HepG2 (cell line): ENCODE measurements around the gene USB1. TPM values are rescaled to one million over a fixed set of nuclear protein-coding genes. Genes with fewer than 3 reads are reported as not detected.

Source experiments
- ATM ChIP-seq: fragments of 450-650 bp; IDR thresholded peaks from 2 replicates; pipeline ENCODE4 v1.7.1; 2017; ENCODE audit warnings: mild to moderate bottlenecking, borderline replicate concordance
- CENPBD1 ChIP-seq: sonication (generic); formaldehyde crosslinking; IDR thresholded peaks from 2 replicates; pipeline ENCODE4 v1.8.0; 2022; ENCODE audit warnings: missing genetic modification reagents, low read depth, mild to moderate bottlenecking, borderline replicate concordance
- CHD2 ChIP-seq: IDR thresholded peaks from 2 replicates; pipeline ENCODE4 v1.6.1; 2011; ENCODE audit warnings: low read depth, low read length, improper control_type of control experiment
- ELF3 ChIP-seq: IDR thresholded peaks from 2 replicates; pipeline ENCODE4 v1.6.1; 2016; ENCODE audit warnings: missing genetic modification reagents, missing compliant biosample characterization
- FLYWCH1 ChIP-seq: sonication (generic); formaldehyde crosslinking; IDR thresholded peaks from 2 replicates; pipeline ENCODE4 v1.8.1; 2023; ENCODE audit warnings: mild to moderate bottlenecking, missing genetic modification reagents
- HNF4A ChIP-seq: sonication (generic); formaldehyde crosslinking; IDR thresholded peaks from 2 replicates; pipeline ENCODE4 v1.4.0; 2020; ENCODE audit warnings: missing genetic modification reagents
- ISX ChIP-seq: sonication (generic); formaldehyde crosslinking; conservative IDR thresholded peaks from 2 replicates; pipeline ENCODE4 v1.5.0; 2020; ENCODE audit warnings: missing genetic modification reagents
- MBD4 ChIP-seq: IDR thresholded peaks from 2 replicates; pipeline ENCODE4 v1.6.1; 2012; ENCODE audit warnings: low read length, inconsistent platforms, borderline replicate concordance
- MIXL1 ChIP-seq: IDR thresholded peaks from 2 replicates; pipeline ENCODE4 v1.6.1; 2016
- MTA3 ChIP-seq: sonication (generic); formaldehyde crosslinking; IDR thresholded peaks from 2 replicates; pipeline ENCODE4 v1.4.0; 2020; ENCODE audit warnings: missing genetic modification reagents
- PHF8 ChIP-seq: sonication (generic); formaldehyde crosslinking; IDR thresholded peaks from 2 replicates; pipeline ENCODE4 v1.5.0; 2020; ENCODE audit warnings: missing genetic modification reagents
- POLR2A ChIP-seq, 2 experiments: IDR thresholded peaks; 2 replicates each; pipeline ENCODE4 v1.6.1; 2011; ENCODE audit warnings: low read depth in 2 of 2, low read length in 2 of 2, mild to moderate bottlenecking in 1 of 2, moderate library complexity in 1 of 2; ENCODE audit not compliant: insufficient read depth in 1 of 2
- RBFOX2 ChIP-seq: fragments of 200-400 bp; formaldehyde crosslinking; IDR thresholded peaks from 2 replicates; pipeline ENCODE4 v1.6.1; 2017; ENCODE audit warnings: low read depth, mild to moderate bottlenecking, low read length
- TCF7 ChIP-seq: sonication (generic); IDR thresholded peaks from 2 replicates; pipeline ENCODE4 v1.6.1; 2016; ENCODE audit warnings: antibody characterized with exemption, low read depth
- U2AF1 ChIP-seq: fragments of 200-400 bp; formaldehyde crosslinking; optimal IDR thresholded peaks from 2 replicates; pipeline ENCODE3; 2017; ENCODE audit warnings: mild to moderate bottlenecking, low read depth, low read length
- ZBTB38 ChIP-seq: sonication (generic); formaldehyde crosslinking; IDR thresholded peaks from 2 replicates; pipeline ENCODE4 v1.5.1; 2020; ENCODE audit warnings: mild to moderate bottlenecking, missing genetic modification reagents
- ZMYM2 ChIP-seq: sonication (generic); formaldehyde crosslinking; IDR thresholded peaks from 2 replicates; pipeline ENCODE4 v1.8.0; 2022; ENCODE audit warnings: mild to moderate bottlenecking, missing genetic modification reagents
- ZNF431 ChIP-seq: sonication (generic); formaldehyde crosslinking; IDR thresholded peaks from 2 replicates; pipeline ENCODE4 v1.9.0; 2022; ENCODE audit warnings: missing genetic modification reagents, low read depth, mild to moderate bottlenecking, borderline replicate concordance
- ZNF512 ChIP-seq: sonication (generic); formaldehyde crosslinking; IDR thresholded peaks from 2 replicates; pipeline ENCODE4 v1.4.0; 2020; ENCODE audit warnings: mild to moderate bottlenecking, missing genetic modification reagents
- ZNF580 ChIP-seq: IDR thresholded peaks from 2 replicates; pipeline ENCODE4 v1.6.1; 2016; ENCODE audit warnings: low read depth, borderline replicate concordance
- ZNF747 ChIP-seq: sonication (generic); formaldehyde crosslinking; IDR thresholded peaks from 2 replicates; pipeline ENCODE4 v1.8.1; 2023; ENCODE audit warnings: missing genetic modification reagents, mild to moderate bottlenecking, borderline replicate concordance
- polyA plus RNA-seq, 8 experiments: library from polyadenylated mRNA; depleted of rRNA in 3 of 8; stranded (reverse) in 7 of 8; unstranded in 1 of 8; fragments of >200 nt; fragmentation: Illumina TruSeq in 4 of 8; extraction: Trizol in 4 of 8; gene quantifications; 2 replicates each; pipeline versions ENCODE4 v1.2.1 to v1.2.3, GENCODE V29; 2011 to 2016; ENCODE audit warnings: low read depth in 4 of 8, missing spikeins in 1 of 8, mixed read lengths in 1 of 8; ENCODE audit not compliant: insufficient read depth in 1 of 8
- total RNA-seq, 5 experiments: library from RNA; depleted of rRNA; stranded (reverse); fragments of >200 nt; fragmentation: Illumina TruSeq; extraction: Trizol; gene quantifications; 2 replicates each; pipeline ENCODE4 v1.2.3, GENCODE V29; 2016; ENCODE audit warnings: low read depth in 1 of 5
- TF ChIP-seq, protein P1 (sequence below): IDR thresholded peaks from 2 replicates; pipeline ENCODE4 v1.6.1; 2016; ENCODE audit warnings: low read depth
- TF ChIP-seq, protein P2 (sequence below): sonication (generic); formaldehyde crosslinking; IDR thresholded peaks from 2 replicates; pipeline ENCODE4 v1.5.1; 2020; ENCODE audit warnings: missing genetic modification reagents, mild to moderate bottlenecking, borderline replicate concordance
- TF ChIP-seq, protein P3 (sequence below): sonication (generic); formaldehyde crosslinking; IDR thresholded peaks from 2 replicates; pipeline ENCODE4 v1.4.0; 2020; ENCODE audit warnings: mild to moderate bottlenecking, missing genetic modification reagents

USB1 gene
- total and polyA plus RNA-seq, 2 of the 13 experiments (the other 11 are each of a cell fraction or from before 2014, with no cell fraction given), result 16.7 to 65.4 TPM

GRCh38 chr16:57999971-58000705 lies 1.1 kb upstream of the USB1 start, which contains the start of gene ZNF319 (continued):
- no peak for TF ChIP-seq ZBTB38
- no peak for TF ChIP-seq MBD4
- no peak for TF ChIP-seq ZMYM2
- peak; percentile 64 for TF ChIP-seq RBFOX2
- no peak for TF ChIP-seq ZNF512 (CRISPR knock-in tag)
- no peak for TF ChIP-seq FLYWCH1 (CRISPR knock-in tag)
- no peak for TF ChIP-seq ATM
- no peak for TF ChIP-seq TCF7
- no peak for TF ChIP-seq MIXL1
- TF ChIP-seq CHD2, result no peak
- TF ChIP-seq ELF3, result no peak
- peak; percentile 43 for TF ChIP-seq PHF8 (CRISPR knock-in tag)
- TF ChIP-seq, protein P1, sequence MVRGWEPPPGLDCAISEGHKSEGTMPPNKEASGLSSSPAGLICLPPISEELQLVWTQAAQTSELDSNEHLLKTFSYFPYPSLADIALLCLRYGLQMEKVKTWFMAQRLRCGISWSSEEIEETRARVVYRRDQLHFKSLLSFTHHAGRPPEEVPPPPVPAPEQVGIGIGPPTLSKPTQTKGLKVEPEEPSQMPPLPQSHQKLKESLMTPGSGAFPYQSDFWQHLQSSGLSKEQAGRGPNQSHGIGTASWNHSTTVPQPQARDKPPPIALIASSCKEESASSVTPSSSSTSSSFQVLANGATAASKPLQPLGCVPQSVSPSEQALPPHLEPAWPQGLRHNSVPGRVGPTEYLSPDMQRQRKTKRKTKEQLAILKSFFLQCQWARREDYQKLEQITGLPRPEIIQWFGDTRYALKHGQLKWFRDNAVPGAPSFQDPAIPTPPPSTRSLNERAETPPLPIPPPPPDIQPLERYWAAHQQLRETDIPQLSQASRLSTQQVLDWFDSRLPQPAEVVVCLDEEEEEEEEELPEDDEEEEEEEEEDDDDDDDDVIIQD (CRISPR knock-in tag), result no peak
- peak; percentile 0 for TF ChIP-seq U2AF1
- TF ChIP-seq, protein P2, sequence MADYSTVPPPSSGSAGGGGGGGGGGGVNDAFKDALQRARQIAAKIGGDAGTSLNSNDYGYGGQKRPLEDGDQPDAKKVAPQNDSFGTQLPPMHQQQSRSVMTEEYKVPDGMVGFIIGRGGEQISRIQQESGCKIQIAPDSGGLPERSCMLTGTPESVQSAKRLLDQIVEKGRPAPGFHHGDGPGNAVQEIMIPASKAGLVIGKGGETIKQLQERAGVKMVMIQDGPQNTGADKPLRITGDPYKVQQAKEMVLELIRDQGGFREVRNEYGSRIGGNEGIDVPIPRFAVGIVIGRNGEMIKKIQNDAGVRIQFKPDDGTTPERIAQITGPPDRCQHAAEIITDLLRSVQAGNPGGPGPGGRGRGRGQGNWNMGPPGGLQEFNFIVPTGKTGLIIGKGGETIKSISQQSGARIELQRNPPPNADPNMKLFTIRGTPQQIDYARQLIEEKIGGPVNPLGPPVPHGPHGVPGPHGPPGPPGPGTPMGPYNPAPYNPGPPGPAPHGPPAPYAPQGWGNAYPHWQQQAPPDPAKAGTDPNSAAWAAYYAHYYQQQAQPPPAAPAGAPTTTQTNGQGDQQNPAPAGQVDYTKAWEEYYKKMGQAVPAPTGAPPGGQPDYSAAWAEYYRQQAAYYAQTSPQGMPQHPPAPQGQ (CRISPR knock-in tag), result no peak
- no peak for TF ChIP-seq ISX (CRISPR knock-in tag)
- no peak for TF ChIP-seq CENPBD1 (CRISPR knock-in tag)
- TF ChIP-seq HNF4A, result no peak
- no peak for TF ChIP-seq ZNF747 (CRISPR knock-in tag)
- TF ChIP-seq ZNF431 (CRISPR knock-in tag), result no peak
- no peak for TF ChIP-seq ZNF580
- TF ChIP-seq, protein P3, sequence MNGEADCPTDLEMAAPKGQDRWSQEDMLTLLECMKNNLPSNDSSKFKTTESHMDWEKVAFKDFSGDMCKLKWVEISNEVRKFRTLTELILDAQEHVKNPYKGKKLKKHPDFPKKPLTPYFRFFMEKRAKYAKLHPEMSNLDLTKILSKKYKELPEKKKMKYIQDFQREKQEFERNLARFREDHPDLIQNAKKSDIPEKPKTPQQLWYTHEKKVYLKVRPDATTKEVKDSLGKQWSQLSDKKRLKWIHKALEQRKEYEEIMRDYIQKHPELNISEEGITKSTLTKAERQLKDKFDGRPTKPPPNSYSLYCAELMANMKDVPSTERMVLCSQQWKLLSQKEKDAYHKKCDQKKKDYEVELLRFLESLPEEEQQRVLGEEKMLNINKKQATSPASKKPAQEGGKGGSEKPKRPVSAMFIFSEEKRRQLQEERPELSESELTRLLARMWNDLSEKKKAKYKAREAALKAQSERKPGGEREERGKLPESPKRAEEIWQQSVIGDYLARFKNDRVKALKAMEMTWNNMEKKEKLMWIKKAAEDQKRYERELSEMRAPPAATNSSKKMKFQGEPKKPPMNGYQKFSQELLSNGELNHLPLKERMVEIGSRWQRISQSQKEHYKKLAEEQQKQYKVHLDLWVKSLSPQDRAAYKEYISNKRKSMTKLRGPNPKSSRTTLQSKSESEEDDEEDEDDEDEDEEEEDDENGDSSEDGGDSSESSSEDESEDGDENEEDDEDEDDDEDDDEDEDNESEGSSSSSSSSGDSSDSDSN (CRISPR knock-in tag), result peak; percentile 98
- peak in 1 of 2 experiments; percentile 69; a peak in 2 of 4 replicates for TF ChIP-seq POLR2A (IDR thresholded peaks at IDR 0.05; ENCODE audit: insufficient read depth in 1 of 2, low read depth in 2 of 2, low read length in 2 of 2)
- TF ChIP-seq MTA3 (CRISPR knock-in tag), result no peak
